ENCODE data around the gene KATNAL1.

KATNAL1 gene

GRCh38 chr13:30163441-30163840 is 143.9 kb downstream of the KATNAL1 start:
- no peak for DNase-seq
- no peak for ATAC-seq

GRCh38 chr13:30159446-30159839 is 147.9 kb downstream of the KATNAL1 start:
- peak; percentile 96 for ATAC-seq
- peak; percentile 64 for DNase-seq

GRCh38 chr13:30158774-30159445 is 148.4 kb downstream of the KATNAL1 start:
- DNase-seq, result no peak
- no peak for ATAC-seq

- ATAC-seq (no peak), DNase-seq (no peak)
Measured at GRCh38 chr13:30157616-30157993, 149.7 kb downstream of the KATNAL1 start.

GRCh38 chr13:30156826-30157615 is 150.3 kb downstream of the KATNAL1 start:
- ATAC-seq (no peak), DNase-seq (no peak)

GRCh38 chr13:30156270-30156669 is 151.1 kb downstream of the KATNAL1 start:
- no peak for DNase-seq
- ATAC-seq, result no peak

GRCh38 chr13:30154931-30155330 is 152.4 kb downstream of the KATNAL1 start:
- ATAC-seq (no peak), DNase-seq (no peak)

GRCh38 chr13:30154531-30154930 is 152.8 kb downstream of the KATNAL1 start:
- ATAC-seq, result no peak
- DNase-seq, result no peak

GRCh38 chr13:30153545-30154426 is 153.6 kb downstream of the KATNAL1 start:
- ATAC-seq (no peak), DNase-seq (no peak)

Measured in stimulated activated naive CD8-positive, alpha-beta T cell treated with anti-CD3 and anti-CD28 coated beads, Interleukin-15, Interleukin-2, amounts not matched to agents 100 U/mL and 50 U/mL, for 24 hours (primary cell).